ENCODE results near the gene MCOLN3. TPM values are rescaled to one million over a fixed set of nuclear protein-coding genes. Genes with fewer than 3 reads are reported as not detected.

MCOLN3 gene
- total RNA-seq, 1 experiment from 2014 or later: 2.4 TPM

- ATAC-seq (peak; percentile 79), DNase-seq (peak; percentile 57)
- BruUV-seq (replicated peaks): no TSS peak
- Histone ChIP-seq H3K79me2 (ENCODE audit: low read length) (0 out of 2 replicates have a peak, but pooled peaks cover 3% of the 10 kb centered on the region), H3K27me3 (ENCODE audit: low read length) (no peaks in the 10 kb centered on the region), H2AFZ (ENCODE audit: low read length) (peak within 1 kb of the TSS; percentile 97), H3K36me3 (ENCODE audit: low read depth, low read length) (no peaks in the 10 kb centered on the region), H3F3A (ENCODE audit: low read length, unreplicated experiment) (no peaks in the 10 kb centered on the region), H3K4me3 (ENCODE audit: low read length) (peak within 1 kb of the TSS; percentile 77), H3K4me2 (ENCODE audit: low read length) (peak within 1 kb of the TSS; percentile 88), H3K4me1 (ENCODE audit: insufficient read depth, low read length) (peaks cover 17% of the 10 kb centered on the region), H3K9me3 (ENCODE audit: low read length) (no peaks in the 10 kb centered on the region), H3K9ac (ENCODE audit: low read length) (peak within 1 kb of the TSS; percentile 50), H3K9me2 (replicated peaks; ENCODE audit: low read length) (no peaks in the 10 kb centered on the region), H4K20me1 (ENCODE audit: low read length) (no peaks in the 10 kb centered on the region), H3K27ac (ENCODE audit: low read length) (no peak within 1 kb of the TSS)
- ChIA-PET CTCF (no interaction called here), POLR2A (ENCODE audit: unreplicated experiment) (no interaction called here)
- intact Hi-C loops (cut with micrococcal nuclease): loop anchor here (2.0 kb wide), 1 partner anchor 52 kb away; no protein-coding TSS in a partner anchor
- TF ChIP-seq EZH2phosphoT487 (IDR thresholded peaks at IDR 0.05; ENCODE audit: borderline replicate concordance, low read length) (no peak), EZH2 (IDR thresholded peaks at IDR 0.05; ENCODE audit: low read length, unreplicated experiment) (no peak)
- TF ChIP-seq, protein P1, sequence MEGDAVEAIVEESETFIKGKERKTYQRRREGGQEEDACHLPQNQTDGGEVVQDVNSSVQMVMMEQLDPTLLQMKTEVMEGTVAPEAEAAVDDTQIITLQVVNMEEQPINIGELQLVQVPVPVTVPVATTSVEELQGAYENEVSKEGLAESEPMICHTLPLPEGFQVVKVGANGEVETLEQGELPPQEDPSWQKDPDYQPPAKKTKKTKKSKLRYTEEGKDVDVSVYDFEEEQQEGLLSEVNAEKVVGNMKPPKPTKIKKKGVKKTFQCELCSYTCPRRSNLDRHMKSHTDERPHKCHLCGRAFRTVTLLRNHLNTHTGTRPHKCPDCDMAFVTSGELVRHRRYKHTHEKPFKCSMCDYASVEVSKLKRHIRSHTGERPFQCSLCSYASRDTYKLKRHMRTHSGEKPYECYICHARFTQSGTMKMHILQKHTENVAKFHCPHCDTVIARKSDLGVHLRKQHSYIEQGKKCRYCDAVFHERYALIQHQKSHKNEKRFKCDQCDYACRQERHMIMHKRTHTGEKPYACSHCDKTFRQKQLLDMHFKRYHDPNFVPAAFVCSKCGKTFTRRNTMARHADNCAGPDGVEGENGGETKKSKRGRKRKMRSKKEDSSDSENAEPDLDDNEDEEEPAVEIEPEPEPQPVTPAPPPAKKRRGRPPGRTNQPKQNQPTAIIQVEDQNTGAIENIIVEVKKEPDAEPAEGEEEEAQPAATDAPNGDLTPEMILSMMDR (conservative IDR thresholded peaks at IDR 0.05; ENCODE audit: low read depth, low read length): no peak
These were observed 51.2 kb downstream of the MCOLN3 start, which contains the start of gene MCOLN2 for GRCh38 chr1:84996846-84997666. Gene MCOLN2 (minus strand): TSS chr1:84997113. CDS start chr1:84996872, 241 bp downstream.

DNA sequence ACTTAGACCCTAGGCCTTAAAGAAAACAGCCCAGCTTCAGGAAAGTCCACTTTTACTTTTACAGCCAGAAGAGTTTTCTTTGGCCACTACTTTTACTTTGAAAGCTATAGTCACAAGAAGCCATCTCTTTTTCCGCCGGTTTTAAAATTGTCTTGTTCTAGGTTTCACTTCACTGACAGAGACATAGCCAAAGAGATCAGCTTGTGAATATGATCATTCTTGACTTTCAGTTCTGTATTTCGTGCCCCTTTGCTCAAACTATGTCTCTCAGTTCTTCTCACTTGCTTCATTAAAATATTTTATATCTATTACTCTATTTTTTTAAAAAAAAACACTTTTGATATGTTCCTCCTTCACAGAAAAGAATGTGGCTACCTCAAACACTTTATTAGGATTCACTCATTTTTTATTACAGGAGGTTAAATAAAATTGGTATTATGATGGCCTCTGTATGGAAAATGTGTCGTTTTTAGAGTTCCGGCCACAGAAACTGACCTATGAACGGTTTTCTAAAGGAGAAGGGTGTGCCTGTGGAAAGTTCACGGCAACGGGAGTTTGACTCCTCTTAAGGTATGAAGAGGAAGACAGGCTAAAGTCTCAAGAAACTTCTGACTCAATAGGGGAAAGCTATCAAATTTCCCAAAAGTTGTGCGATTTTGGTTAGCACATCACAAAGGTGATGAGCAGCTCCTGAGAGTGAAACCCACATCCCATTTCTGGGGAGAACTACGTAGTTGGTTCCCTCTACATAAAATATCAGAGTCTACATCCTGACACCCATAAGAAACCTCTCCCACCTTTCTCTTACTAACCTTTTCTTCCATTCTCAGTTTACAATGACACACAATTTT, 52.6 kb downstream of the MCOLN3 start:
- Histone ChIP-seq H3K27ac (ENCODE audit: low read length) (no peak overlapping the region), H3K27me3 (ENCODE audit: low read length) (no peaks in the 10 kb centered on the region), H3K4me3 (ENCODE audit: low read length) (peak overlapping the region; percentile 77), H3K36me3 (ENCODE audit: low read depth, low read length) (no peaks in the 10 kb centered on the region), H3K4me1 (ENCODE audit: insufficient read depth, low read length) (peaks cover 17% of the 10 kb centered on the region), H3K9ac (ENCODE audit: low read length) (no peak overlapping the region), H3F3A (ENCODE audit: low read length, unreplicated experiment) (no peaks in the 10 kb centered on the region), H3K4me2 (ENCODE audit: low read length) (peak overlapping the region; percentile 88), H3K9me2 (replicated peaks; ENCODE audit: low read length) (no peaks in the 10 kb centered on the region), H2AFZ (ENCODE audit: low read length) (peak overlapping the region; percentile 41; the same call in 1 of the 2 replicates), H4K20me1 (ENCODE audit: low read length) (no peaks in the 10 kb centered on the region), H3K79me2 (ENCODE audit: low read length) (0 out of 2 replicates have a peak, but pooled peaks cover 3% of the 10 kb centered on the region), H3K9me3 (ENCODE audit: low read length) (no peaks in the 10 kb centered on the region)
- ATAC-seq (no peak), DNase-seq (peak; percentile 11)
- intact Hi-C loops (cut with micrococcal nuclease): loop anchor here (2.0 kb wide), 1 partner anchor 51 kb away; no protein-coding TSS in a partner anchor
- ChIA-PET CTCF (interaction anchor here (0.6 to 0.9 kb wide), 2 partner anchors 51 to 205 kb away, joined by 3 to 4 read pairs; partner anchors contain the start of gene SYDE2), POLR2A (ENCODE audit: unreplicated experiment) (no interaction called here)
- BruUV-seq (replicated peaks): no TSS peak
- TF ChIP-seq, protein P1 (conservative IDR thresholded peaks at IDR 0.05; ENCODE audit: low read depth, low read length): no peak

Data from PC-3 (cell line).